Daoy (cell line): ENCODE measurements around the gene HYAL3. TPM values are rescaled to one million over a fixed set of nuclear protein-coding genes. Genes with fewer than 3 reads are reported as not detected.

Experiments used
- DNase-seq: peaks from one replicate; pipeline ENCODE4 v3.0.0-alpha.2; 2015; ENCODE audit warnings: low read depth
- total RNA-seq: library from RNA; depleted of rRNA; stranded (reverse); fragments of >200 nt; shearing (Covaris generic); gene quantifications from 2 replicates; pipeline ENCODE4 v1.2.3, GENCODE V29; 2014; rRNA removed

Gene HYAL3, protein sequence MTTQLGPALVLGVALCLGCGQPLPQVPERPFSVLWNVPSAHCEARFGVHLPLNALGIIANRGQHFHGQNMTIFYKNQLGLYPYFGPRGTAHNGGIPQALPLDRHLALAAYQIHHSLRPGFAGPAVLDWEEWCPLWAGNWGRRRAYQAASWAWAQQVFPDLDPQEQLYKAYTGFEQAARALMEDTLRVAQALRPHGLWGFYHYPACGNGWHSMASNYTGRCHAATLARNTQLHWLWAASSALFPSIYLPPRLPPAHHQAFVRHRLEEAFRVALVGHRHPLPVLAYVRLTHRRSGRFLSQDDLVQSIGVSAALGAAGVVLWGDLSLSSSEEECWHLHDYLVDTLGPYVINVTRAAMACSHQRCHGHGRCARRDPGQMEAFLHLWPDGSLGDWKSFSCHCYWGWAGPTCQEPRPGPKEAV
- 2.6 and 3.7 TPM in 2 replicates for total RNA-seq

DNA sequence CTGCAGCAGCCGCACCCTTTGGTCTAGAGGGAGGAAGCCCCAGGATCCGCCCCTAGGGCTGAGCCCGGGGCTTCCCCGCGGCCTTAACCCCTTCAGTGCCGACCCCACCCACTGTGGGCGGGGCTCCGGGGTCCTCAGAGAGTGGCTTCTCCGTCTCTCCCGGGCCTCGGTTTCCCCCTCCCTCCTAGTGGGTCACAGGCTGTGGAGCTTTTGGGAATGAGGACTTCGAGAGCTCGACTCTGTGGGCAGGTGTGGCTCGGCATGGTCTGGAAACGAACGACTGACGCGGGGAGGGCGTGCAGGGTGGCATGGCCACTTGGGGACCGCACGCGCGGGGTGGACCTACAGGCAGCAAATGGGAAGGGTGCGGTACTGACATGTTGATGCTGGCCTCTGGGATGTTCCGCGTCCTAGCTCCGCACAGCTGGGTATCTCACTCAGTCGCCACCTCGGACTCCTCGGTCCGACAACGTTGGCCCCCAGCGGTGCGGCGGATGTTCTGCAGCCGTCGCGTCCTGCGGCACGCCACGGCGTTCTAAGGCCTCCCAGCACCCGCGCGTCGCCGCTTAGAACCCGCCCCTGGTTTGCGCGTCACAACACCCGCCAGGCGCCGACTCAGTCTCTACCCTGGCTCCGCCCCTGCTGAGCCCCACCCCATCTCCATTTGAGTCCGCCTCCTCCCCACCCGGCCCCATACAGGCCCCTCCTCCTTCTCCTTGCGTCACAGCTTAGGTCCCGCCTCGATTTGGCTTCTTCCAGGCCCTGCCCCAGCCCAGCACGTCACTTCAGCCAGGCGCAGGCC lies at the start of gene HYAL3, which contains the start of gene NAA80:
TSS of gene HYAL3 (minus strand) at position 570 of the 802 bp plus-strand sequence. CDS start 3,803 bp downstream, outside the sequence.
TSS of gene NAA80 (minus strand) at position 570 of the 802 bp plus-strand sequence. CDS start 1,942 bp downstream, outside the sequence.
- peak; percentile 98 for DNase-seq

DNA sequence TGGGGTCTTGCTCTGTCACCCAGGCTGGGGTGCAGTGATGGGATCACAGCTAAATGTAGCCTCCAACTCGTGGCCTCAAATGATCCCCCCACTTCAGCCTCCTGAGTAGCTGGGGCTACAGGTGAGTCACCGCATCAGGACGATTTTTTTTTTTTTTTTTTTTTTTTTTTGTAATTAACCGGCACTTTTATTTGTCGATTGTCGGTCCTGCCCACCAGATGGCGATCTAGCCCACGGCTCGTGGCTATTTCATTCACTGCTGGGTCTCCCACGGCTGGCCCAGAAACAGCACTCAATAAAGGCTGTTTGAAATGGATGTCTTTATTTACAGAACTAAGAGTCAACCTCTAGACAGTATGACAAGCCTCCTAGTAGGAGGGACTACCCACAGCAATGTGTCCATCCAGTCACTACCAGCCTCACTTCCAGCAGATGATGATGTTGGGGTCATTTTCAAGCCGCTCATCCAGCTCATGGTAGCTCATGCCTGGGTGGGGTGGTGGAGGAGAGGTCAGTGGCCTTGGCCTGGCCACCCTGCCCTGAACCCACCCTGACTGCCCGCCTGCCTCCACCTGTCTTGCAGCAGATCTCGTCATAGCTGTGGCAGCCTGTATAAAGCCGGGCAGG lies 48.1 kb upstream of the HYAL3 start:
- peak; percentile 77 for DNase-seq

- peak; percentile 70 for DNase-seq
Measured at GRCh38 chr3:50345586-50346234, 46.5 kb upstream of the HYAL3 start, which contains the start of gene ZMYND10. Gene ZMYND10 (minus strand): TSS chr3:50345732. CDS start chr3:50345579, 153 bp downstream.

DNA sequence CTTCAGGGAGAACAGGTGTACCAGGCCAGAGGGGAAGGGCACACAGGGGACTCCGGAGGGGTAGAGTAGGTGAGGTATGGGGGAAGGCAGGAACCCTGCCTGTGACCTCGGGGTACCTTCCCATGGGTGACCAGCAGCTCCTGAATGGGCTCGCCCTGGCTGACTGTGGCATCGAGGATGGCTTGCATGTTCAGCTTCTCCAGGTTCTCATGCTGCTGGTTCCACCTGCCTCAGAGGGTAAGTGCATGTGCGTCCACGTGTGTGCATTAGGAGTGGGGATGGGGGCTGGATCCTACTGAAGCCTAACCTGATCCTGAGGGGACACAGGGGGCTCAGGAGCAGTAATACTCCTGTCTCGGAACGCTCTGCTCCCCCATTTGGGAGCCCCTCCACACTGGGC lies 45.8 kb upstream of the HYAL3 start:
- no peak for DNase-seq

- no peak for DNase-seq
Measured at GRCh38 chr3:50342813-50343633, 43.8 kb upstream of the HYAL3 start.

DNA sequence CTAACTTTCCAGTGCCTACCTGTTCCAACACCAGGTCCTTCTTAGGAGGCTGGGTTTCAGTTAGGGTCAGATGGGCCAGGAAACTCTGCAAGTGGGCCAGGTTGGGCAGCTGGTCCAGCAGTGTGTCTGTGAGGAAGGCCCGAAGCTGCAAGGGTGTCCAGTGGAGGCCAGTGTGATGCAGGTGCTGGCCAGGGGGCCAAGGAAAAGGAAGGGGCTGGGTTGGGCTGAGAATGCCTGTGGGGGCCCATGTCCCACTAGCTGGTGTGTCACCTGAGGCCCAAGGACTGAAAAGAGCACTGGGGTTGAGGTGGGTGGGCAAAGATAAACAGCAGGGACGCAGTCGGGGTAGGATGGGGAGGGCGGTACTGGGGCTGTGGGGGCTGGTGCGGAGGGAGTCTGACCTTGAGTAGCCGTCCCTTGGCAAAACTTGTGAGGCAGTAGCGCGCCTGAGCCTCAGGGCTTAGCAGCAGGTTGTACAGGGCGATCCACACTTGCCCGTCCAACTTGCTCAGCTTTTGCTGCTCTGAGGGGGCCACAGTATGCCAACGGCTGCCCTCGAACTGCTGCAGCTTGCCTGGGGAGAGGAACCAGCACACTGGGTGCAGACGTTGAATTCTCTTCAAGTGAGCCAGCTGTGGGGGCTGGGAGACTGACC lies 42.9 kb upstream of the HYAL3 start:
- no peak for DNase-seq

DNA sequence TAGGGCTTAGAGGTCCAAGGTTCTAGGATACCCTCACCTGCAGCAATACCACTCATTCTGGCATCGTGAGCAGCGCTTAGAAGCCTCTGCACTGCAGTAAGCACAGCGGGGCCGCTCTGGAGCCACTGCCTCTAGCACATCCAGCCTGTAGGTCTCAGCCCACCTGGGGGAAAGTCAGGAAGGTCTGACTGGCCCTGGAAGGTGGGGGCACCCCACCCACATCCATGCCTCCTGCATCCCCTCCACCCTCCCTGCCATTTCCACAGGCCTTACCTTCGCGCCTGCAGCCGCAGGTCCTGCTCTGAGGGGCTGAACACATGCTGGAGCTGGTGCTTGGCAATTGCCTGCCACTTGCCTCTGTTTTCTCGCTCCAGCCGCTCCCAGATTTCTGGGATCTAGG lies 42.3 kb upstream of the HYAL3 start:
- no peak for DNase-seq

DNA sequence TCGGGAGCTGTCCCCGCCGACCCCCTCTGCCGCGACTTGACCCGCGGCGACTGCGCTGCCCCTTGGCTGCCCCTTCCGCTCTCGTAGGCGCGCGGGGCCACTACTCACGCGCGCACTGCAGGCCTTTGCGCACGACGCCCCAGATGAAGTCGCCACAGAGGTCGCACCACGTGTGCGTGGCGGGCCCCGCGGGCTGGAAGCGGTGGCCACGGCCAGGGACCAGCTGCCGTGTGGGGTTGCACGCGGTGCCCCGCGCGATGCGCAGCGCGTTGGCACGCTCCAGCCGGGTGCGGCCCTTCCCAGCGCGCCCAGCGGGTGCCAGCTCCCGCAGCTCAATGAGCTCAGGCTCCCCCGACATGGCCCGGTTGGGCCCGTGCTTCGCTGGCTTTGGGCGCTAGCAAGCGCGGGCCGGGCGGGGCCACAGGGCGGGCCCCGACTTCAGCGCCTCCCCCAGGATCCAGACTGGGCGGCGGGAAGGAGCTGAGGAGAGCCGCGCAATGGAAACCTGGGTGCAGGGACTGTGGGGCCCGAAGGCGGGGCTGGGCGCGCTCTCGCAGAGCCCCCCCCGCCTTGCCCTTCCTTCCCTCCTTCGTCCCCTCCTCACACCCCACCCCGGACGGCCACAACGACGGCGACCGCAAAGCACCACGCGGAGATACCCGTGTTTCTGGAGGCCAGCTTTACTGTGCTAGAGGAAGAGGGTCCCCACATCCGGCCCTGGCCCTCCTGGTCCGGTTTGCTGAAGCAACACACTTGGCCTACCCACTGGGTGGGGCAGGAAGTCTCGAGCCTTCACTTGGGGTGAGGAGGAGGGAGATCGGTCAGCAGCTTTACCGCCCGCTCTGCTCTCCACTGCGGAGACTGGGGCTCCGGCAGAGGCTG lies 41.5 kb upstream of the HYAL3 start, which contains the start of gene RASSF1:
TSS of gene RASSF1 (minus strand) at position 389 of the 882 bp plus-strand sequence. CDS start at position 358, 31 bp downstream.
- no peak for DNase-seq

GRCh38 chr3:50340147-50340447 lies 40.9 kb upstream of the HYAL3 start:
- no peak for DNase-seq

DNA sequence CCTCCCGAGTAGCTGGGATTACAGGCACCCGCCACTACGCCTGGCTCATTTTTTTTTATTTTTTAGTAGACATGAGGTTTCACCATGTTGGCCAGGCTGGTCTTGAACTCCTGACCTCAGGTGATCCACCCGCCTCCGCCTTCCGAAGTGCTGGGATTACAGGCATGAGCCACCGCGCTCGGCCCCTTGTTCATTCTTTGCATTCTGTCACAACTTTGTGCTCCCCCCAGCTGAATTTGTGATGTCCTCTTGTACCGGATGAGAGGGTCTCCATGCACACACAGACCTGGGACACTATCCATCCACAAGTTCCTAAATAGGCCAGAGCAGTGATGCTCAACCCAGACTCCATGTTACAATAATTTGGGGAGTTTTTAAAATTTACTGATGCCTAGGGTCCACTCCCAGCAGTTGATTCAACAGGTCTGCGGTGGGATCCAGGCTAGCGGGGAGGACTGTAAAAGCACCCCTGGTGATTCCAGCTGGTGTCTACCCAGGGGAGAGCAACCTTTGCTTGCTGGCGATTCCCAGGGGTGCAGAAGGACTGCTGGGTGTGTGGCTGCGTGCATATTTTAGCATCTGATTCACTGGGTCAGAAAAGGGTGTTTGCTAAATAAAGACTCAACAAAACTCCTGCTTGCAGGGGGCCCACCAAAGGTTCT lies 40.4 kb upstream of the HYAL3 start:
- no peak for DNase-seq

DNA sequence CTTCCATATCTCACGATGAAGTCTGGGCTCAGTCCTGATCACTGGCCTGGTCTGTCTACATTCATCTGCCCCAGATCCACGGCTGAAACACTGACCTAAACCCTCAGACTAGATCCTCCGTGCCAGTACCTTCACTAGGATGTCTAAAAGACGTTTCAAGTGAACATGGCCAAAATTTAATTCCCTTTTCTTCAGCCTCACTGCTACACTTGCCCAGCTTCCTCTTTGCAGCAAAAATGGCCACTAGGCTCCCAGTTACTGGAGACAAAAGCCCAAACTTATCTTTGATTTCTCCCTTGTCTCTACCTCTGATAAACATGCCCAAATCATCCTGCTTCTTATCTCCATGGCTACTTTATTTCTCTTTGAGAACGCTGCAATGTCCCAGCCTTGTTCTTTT lies 39.8 kb upstream of the HYAL3 start:
- no peak for DNase-seq

DNA sequence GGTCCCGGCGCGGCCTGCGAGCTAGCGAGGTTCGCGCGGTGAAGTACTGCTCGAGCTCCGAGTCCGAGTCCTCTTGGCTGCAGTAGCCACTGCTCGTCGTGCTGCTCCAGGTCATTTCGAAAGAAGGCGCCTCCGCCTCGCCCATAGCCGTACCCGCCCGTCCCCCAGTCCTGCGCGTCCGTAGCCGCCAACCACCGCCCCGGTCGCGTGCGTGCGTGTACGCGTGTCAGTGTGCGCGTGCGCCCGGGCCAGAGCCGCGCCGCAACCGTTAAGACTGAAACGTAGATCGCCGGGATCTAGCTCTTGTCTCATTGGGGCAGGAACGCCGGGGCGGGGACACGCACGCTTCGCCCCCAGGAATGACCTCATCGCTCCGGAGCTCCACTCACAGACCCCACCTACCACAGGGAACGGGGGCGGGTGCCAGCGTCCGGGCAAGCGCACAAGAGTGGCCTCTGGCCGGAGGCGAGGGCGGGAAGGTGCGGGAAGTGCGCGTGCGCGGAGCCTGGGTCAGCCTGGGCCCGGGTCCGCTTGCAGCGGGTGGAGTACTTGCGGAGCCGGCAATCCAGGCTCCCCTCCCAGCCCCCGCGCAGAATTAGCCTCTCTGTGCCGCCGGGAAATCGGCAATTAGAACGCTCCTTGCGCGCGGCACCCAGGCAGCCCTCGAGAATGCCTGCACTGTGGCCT lies 38.1 kb upstream of the HYAL3 start:
- peak; percentile 98 for DNase-seq

DNA sequence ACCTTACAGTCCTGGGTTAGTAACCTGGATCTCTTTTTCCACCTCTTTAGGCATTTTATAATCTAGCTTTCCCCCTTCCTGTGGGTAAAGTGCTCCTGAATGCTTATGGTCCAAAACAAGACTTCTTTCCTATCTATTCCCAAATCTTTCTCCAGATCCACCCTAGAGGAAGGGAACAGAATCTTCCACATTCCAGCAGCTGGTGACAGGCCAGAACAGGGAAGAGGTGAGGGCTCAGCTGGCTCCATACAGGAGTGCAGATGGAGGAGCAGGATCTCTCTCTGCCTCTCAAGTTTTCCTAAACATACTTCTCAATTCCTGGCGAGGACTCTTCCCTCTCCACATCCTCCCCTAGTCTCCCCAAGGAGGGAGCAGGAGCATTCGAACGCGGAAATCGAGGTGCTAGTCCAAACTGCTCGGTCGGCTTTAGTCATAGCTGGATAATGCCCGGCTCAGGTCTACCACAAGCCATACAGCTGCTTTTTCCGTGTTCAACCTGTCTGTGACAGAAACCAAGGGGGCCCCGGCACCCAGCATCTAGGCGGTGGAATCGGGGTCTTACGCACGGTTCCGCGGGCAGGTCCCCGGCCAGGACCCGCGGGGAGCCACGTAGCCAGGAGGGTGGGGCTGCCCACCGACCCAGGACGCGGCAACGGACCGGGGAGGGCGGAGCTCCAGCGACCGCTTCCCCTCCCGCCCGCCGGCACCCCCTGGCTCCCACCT lies 37.4 kb upstream of the HYAL3 start:
- DNase-seq = peak; percentile 32

DNA sequence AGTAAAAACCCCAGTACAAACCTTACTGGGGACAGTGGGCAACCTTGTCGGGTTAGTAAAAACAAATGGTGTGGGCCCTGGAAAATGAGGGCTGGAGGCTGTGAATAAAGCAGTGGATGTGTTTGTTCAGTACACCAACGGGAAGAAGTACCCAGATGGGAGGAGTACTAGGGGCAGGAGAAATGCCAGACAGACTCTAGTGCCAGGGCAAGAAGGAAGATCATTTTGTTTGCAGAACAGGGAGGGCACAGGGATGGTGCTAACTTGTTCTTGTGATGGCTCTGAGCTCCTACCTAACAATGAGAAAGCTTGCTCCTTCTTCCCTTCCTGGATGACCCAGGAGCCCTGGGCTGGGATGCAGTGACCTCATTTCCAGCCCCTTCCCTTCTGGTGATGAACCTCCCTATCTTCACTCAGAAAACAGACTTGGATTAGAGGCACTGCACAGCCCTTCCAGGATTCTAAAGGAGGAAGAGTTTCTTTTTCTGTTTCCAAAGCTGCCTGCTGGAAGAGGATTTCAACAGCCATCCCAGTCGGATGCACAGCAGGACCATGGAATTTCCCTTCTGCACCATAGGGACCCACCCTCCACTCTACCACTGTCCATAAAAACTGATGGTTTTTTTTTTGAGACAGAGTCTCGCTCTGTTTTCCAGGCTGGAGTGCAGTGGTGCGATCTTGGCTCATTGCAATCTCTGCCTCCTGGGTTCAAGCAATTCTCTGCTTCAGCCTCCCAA lies 35.3 kb upstream of the HYAL3 start:
- DNase-seq = no peak

- DNase-seq = no peak
Measured at GRCh38 chr3:50333744-50334328, 34.6 kb upstream of the HYAL3 start.

DNA sequence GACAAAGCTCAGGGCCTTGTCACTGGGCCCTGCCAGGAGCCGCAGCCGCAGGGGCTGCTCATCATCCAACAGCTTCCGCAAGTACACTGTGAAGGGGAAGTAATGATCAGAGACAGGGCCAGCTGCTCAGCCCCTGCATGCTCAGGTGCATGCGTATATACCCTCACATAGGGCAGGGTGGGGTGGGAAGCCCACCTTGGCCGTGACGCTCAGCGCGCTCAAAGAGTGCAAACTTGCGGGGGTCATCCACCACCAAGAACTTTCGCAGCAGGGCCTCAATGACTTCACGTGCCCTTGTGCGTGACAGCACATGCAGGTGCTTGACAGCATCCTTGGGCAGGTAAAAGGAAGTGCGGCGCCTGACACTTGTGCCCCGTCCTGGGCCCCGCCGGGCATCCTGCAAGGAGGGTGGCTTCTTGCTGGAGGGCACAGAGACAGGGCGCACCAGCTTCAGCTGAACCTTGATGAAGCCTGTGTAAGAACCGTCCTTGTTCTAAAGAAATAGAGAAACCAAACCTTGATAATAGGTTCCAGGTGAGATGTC lies 32.2 kb upstream of the HYAL3 start:
- DNase-seq = no peak
